Tongue (tissue), 2 donors: ENCODE results near the gene SETD5. TPM values are rescaled to one million over a fixed set of nuclear protein-coding genes. Genes with fewer than 3 reads are reported as not detected.
A peak's percentile ranks its signal among the peaks of the same experiment; 100 is the strongest.
"Not testable (repeated sequence)": the region's sequence is repeated elsewhere in the genome, so short reads cannot be mapped to it uniquely, and the experiment has no call there.

ENCODE experiments used
- DNase-seq: peaks from one replicate; pipeline ENCODE4 v3.0.0-alpha.2; 2015
- total RNA-seq: library from RNA; depleted of rRNA; stranded (reverse); fragments of >200 nt; gene quantifications from one replicate; pipeline ENCODE4 v1.2.3, GENCODE V29; 2014

The SETD5 gene
- total RNA-seq, 1 donor from 2014 or later = 85.8 TPM

DNA sequence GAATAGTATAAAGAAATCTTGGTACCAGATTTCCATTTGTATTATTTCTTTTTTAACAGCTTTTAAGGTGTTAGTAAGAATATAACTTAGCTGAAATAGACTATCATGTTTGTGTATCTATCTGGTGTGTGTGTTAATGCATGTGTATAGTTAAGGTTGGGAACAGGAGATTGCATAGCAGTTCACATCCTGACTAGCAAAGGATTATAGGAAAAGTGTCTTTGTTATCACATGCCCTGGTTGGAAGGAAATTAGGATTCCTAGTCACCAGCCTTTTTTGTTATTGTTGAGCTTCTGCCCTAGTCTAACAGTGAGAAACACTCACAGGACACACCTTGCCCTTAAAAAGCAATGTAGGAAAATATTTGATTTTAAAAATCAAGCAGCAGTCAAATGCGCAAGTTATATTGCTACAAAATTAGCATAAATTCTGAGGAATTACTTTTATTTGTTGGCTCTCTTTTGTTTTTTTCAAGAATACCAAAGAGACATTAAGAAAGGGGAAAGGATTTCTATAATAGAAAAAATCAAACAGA lies 58.2 kb downstream of the SETD5 start:
- no peak for DNase-seq

DNA sequence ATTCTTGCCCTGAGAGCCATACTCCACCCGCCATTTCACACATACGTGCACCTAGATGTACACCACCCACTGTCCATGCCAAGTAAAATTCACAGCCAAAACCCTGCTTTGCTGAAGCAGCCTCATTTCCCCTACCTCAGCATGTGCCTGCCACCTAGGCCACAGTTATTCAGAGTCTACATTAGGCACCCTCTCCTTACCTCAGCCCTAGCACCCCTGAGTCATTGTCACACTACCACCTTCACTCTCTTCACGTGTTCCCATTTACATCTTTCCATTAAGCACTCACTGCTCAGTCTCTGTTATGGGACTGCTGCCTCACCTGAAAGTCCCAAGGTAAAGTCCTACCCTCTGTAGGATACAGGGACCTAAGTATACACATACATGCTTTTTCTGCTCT lies 70.0 kb downstream of the SETD5 start:
- DNase-seq = no peak

DNA sequence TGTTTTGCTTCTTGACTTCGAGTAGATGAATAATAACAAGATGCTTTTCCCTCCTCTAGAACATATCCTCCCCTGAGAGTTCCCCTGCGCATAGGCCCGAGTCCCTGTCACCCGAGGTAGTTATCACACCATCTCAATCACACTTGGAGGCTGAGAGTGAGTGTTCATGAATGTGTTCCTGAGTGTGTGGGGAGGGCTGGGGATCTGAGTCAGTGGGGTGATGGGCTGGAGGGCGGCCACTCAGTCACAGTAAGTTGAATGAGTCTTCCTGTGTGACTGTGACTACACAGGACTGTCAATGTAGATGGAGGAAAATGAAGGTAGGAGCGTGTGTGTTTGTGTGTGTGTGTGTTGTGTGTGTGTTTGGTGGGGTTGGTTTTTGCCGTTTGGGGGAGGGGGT lies 71.0 kb downstream of the SETD5 start:
- no peak for DNase-seq

DNA sequence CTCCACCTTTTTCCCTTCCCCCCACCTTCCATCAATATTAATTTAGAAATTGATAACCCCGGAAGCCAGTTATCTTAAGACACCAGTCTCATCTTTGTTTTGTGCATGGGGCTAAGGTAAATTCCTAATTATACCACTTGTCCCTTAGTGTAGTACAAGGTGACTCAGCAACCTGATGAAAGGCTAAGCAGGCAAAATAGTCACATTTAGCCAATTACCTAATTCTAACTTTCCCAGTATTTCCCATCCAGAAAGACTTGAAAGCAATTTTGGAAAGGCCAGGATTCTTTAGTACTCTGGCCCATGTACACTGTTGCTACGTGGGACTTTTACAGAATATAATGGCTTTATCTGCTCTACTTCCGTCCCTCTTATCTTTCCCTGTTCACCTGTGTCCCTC lies 72.6 kb downstream of the SETD5 start:
- no peak for DNase-seq

DNA sequence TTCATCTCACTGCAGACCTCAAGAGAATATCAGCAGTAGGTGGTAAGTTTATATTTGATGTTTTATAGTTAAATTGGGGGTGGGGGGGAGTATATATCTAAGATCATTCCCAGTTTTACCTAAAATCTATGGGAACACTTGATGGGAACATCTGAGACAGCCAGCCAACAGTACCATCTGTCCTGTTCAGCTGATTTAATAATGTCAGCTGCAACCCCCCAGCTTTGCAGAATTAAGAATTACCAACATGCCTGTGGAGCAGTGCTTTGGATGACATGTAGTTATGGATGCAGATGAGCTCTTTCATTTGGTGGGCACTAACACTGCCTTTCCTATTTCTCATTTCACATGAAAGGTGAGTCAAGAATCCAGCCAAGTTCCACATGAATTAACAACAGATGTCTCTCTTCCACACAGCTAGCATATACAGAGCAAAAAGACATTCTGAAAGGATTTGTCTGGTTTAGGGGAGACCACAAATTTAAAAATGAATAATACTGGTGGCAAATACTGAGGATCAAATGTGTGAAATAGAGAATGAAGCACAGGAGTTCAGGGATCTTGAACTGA lies 76.2 kb downstream of the SETD5 start:
- DNase-seq = no peak

DNA sequence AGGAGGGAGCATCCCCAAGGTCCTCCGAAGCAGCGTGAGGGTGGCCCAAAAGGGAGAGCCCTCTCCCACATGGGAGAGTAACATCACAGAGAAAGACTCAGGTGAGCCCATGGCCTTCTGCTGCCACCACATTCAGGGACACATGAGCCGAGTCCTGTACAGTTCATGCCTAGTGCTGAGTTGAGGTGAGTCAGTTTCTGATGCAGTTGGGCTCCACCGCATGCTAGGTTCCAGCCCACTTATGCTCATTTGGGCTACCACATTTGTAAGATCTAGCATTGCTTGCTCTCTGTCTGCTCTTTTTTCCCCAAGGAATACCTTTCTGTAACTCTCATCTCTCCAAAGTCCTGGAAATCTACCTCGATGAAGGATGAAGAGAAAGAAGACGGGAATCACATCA lies 77.1 kb downstream of the SETD5 start:
- DNase-seq = no peak

DNA sequence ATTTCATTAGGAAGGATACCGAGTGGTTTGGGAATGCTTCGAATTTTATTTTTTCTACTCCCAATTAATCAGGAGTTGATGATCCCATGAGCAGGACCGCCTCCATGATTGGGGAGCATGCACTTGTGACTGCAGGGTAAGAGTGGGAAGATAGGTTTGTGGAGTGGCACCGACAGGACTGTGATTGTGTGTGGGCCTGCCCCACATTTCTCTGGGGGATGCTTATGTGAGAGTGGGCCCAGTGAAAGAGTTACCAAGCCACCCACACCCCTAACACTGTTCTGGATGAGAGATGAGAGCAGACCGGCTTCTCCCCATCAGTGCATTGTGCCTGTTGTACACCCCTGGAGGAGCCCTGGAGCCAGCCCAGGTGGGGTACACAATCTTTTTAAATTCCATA lies 79.5 kb downstream of the SETD5 start:
- DNase-seq = no peak

DNA sequence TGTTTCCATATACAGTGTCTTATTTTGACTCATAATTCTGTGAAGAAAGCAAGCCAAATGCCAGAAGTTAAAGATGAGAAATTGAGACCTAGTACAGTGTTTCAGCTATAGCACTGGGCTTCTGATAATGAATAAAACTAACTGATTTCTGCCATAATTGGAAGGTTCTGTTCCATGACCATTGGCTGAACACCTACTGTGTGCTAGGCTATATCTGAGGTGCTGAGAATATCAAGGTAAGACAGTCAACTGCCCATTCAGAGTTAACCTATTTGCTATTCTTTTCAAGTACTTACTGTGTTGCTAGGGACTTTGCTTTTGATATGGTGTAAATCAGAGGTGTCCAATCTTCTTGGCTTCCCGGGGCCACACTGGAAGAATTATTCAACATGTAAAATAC lies 82.8 kb downstream of the SETD5 start:
- no peak for DNase-seq

DNA sequence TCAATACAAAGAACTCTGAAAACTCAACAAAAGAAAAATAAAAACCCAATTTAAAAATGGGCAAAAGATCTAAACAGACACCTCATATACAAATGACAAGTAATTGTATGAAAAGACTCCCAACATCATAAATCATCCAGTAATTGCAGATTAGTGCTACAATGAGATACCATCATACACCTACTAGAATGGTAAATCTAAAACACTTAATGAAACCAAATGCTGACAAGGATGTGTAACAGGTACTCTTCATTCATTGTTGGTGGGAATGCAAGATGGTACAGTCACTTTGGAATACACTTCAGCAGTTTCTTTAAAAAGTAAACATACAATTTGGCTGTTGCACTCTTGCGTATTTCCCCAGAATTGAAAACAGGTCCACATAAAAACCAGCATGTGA lies 87.8 kb downstream of the SETD5 start:
- DNase-seq = no peak

DNA sequence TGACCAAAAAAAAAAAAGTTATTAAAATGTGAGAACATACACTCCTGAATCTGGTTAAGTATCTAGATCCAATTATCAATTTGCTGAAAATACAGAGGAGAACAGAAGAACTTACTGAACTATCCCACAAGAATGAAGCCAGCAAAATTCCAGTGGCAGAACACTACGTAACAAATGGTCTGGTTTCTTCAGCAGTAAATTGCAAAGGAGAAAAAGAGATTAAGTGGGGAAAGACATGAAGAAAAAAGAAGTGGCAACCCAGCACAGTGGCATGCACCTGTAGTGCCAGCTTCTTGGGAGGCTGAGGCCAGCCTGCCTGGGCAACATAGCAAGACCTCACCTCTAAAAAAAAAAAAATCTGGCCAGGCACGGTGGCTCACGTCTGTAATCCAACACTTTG lies 94.1 kb downstream of the SETD5 start:
- DNase-seq = no peak

DNA sequence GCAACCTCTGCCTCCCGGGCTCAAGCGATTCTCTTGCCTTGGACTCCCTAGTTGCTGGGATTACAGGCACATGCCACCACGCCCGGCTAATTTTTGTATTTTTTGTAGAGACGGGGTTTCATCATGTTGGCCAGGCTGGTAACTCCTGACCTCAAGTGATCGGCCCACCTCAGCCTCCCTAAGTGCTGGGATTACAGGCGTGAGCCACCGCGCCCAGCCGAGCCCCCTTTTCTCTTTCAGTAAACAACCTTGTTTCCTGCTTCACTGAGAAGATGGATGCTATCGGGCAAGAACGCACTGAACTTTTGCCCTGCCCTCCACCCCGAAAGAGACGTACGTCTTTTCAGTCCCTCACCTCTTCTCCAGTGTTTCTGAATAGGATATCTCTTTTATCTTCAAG lies 96.6 kb downstream of the SETD5 start:
- DNase-seq = not testable (repeated sequence)

DNA sequence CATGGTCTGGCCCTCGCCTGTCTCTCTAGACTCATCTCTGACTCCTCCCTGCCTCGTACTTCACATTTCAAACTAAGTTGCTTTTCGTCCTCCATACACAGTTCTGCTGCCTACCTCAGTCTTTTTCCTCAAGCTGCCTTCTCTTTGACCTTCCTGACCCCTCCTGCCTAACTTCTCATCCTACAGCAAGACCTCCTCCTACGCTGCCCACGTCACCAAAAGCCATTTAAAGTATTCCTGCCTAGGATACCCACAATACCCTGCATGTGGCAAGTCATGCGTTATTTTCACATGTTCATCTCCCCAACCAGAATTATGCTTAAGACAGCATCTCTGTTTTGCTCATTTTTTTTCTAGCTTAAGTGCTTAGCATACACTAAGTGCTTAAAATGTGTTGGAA lies 99.5 kb downstream of the SETD5 start:
- DNase-seq = no peak

DNA sequence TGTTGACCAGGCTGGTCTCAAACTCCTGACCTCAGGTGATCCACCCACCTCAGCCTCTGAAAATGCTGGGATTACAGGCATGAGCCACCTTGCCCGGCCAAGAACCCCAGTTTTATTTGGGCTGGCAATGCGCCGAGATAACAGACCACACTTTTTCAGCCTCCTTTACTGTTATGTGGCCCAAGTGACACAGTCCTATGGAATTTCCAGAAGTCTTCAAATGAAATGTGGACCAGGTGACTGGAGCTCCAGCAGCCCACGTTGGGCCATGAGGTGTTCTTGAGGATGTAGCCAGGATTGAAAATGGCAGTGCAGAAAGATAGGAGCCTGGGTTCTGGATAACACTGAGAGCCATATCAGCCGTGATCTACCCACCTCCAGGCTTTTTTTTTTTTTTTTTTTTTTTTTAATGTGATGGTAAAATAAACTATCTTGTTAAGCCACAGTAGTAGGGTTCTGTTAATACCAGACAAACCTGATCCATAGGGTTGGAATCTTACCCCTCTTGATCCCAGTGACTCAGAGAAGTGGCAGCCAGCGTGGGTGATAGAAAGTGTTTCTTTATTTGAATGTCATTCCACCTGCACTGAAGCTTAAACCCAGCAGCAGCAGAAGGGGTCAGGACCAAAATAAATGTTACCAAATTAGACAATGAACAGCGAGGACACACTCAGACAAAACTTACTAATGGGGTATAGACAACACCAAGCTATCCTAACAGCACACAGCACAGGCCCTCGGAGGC lies 100.6 kb downstream of the SETD5 start:
- no peak for DNase-seq

DNA sequence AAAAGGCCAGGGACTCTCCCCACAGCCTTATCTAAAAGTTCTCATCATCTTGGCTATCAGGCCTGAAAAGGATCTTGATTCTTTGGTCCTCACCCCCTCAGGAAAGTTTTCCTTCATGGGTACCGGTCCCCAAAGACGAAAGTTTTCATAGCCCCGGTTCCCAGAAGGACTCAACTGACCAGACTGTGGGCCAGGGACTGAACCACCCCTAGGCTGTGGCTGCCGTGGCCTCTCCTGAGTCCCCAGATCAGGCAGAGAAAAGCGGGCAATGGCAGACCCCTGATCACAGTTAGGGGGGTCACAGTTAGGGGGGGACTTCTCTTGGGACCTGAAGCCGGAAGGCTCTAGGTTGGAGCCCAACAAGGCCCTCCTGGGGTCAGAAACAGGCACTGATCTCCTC lies 101.4 kb downstream of the SETD5 start:
- no peak for DNase-seq

DNA sequence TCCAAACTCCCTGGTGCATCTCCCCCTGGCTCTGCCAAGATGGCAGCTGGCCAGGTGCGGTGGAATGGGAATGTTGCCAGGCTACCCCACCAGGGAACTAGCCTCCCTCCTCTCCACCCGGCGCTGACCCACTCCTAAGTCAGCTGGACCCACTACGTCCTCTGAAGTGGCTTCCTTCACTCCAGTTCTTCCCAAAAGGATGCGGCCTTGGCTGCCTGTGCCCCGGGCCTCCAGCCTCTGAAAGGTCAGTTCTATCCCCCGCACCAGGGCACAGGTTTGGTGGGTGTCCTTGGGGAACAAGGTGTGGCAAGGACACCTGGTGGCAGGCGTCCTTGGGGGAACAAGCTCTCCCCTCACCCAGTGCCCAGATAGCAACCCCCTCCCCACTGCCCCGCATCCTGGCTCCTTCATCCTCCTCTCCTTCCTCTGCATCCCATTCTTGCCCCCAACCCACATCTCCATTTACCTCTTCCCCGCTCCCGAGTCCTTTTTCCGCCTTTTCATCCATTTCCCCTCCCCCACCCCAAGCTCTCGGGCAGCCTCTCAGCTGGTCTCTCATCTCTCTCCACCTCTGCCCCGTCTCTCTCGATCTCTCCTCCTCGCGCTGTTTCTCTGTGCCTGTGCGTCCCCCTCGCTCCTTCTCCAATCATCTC lies 102.2 kb downstream of the SETD5 start:
- DNase-seq = no peak

DNA sequence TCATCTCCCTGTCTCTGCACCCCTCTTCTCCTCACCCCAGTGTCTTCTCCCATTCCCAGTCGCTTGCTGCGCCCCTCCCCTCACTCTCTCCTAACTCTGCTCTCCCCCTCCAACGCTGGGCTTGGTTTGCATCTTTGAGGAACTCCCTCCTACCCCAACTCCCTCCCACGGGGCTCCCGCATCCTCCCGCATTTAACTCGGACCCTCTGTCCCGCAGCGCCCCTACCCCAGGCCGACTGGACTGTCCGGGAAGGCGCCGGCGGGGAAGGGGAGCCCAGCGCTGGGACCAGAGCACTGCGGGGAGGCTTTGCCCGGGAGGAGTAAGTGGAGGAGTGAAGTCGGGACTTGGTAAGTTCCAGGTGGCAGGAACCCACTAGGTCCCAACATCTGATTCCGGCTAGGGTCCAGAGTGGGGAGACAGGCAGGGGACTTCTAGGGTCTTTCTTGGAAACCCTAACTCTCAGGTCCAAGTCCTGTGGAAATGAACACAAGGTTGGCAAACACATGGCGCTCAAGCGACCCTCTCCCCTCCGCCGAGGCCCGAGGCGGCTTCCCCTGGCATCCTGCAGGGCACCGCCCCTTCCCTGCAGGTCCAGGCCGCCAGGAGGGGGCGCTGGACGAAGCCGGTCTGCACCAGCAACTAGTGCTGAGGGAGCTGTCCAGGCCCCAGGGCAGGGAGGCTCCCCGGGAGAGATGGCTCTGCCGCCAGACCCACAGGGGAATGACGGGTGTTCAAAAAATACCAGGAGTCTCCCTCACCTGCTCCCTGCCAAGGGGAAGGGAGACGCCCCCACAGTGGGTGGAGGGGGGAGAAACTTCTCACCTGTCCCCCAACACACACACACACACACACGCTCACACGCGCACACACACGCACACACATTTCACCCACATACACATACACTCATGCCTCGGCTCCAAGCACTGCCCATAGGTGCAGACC lies 103.0 kb downstream of the SETD5 start:
- peak; percentile 48 for DNase-seq

DNA sequence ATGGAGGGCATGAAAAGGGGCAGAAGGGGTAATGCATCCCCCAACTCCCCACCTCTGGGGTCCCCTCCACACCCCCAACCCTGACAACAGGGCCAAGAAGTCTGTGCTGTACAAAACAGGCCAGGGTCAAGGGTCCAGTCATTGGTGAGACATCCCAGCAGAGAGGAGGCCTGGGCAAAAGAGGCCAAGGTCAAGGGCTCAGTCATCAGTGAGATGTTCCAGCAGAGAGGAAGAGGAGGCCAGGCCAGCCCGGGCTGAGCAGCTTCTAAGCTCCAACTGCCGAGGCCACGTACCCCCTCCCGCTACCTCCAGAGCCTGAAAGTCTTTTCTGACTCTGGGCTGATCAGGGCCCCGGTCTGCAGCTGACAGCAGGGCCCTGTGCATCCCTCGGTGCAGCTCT lies 103.8 kb downstream of the SETD5 start:
- DNase-seq = no peak

DNA sequence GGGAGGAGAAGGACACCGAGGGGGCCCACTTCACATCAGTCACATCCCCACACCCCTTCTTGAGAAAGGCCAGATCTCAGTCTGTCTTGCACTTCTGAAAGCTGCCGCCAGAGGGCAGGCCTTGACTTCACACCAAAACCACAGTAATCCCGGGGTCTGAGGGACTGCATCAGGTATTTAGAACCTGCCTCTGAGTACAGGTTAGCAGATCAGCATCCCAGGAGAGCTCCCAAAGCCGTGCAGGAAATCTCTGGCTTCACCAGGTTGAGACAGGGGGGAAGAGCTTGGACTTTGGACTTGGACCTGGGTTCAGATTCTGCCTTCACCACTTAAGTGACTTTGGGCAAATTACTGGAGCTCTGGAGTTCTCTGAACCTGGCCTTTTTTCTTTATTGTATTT lies 105.9 kb downstream of the SETD5 start:
- DNase-seq = peak; percentile 80

DNA sequence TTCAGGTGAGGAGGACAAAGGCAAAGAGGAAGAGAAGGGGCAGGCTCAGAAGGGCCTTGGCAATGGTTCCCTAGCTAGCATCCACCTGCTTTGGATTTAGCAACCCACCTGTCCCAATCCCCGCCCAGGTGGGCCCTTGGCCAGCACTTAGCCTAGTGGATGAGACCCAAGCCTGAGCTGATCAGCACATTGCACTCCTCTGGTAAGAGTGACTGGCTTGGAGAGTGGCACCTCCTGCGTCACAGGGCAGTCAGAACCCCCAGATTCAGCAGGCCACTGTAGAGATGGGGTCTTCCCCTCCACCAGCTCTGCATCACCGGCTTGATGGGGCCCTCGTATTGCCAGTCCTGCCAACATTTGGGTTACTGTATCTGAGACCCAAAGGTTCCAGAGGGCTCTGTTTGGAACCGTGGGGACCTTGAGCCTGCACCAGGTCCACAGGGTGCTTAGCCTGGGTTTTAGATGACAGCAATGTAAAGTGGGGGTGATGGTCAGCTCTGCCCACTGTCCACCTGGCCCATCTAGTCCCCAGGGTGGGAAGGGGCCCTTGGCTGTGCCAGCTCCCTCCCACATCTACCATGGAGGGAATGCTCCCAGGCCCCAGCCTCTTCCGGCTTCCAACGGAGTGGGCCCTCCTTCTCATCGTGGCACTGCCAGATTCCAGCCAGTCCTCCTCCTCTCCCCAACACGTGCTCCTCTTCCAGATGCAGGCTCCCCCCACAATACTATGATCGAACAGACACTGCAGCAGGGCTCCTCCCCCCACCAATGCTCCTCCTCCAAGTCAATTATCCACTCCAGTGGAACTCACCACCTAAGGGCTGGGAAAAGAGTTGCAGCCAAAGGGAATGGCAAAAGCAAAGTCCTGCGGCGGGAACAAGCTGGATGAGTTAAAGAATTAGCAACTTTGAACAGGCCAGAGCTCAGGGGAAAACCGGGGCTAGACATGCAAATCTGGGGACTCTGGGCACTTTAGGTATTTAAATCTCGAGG lies 110.5 kb downstream of the SETD5 start:
- DNase-seq = no peak

DNA sequence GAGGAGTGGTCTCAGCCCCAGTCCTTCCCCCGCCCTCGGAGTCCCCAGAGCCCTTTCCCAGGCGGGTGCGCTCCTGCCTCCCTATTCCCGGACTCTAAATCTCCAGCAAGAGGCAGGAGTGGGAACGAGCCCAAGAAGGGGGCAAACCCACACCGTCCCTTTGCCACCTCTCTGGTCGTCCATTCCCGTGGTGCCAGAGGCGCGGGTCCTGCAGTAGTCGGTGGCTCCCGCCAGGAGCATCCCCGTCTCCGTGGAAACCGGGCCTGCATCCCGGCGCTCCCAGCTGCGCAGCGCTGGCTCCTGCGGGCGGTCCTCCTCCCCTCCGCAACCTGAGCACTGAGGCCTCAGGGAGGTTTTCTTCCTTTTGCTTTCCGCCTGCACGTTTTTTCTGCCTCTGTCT lies 111.4 kb downstream of the SETD5 start:
- DNase-seq = no peak

DNA sequence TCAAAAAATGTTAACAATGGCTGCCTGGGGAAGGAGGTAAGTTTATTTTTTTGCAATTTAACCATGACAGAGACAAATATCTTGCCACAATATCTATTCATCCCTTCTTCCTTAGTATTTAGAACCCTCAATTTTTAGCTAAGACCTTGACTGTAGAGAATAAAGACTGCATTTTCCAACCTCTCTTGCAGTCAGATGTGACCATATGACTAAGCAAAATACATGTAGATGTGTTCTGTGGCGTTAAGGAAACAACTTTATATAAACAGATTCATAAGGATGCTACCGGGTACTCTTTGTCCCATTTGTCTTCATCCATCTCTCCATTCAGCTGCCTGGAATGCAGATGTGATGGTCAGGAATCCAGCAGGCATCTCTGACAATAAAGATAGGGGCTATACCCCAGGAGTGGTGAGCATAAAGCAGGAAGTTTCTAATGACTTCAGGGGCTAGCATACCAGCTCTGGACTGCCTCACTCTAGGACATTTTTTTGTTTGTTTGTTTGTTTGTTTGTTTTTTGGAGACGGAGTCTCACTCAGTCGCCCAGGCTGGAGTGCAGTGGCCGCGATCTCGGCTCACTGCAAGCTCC lies 115.1 kb downstream of the SETD5 start:
- DNase-seq = no peak
